ENCODE results near the gene NUP133.
A peak's percentile ranks its signal among the peaks of the same experiment; 100 is the strongest.

NUP133 gene

GRCh38 chr1:229407206-229408026, 100.7 kb downstream of the NUP133 start:
- Histone ChIP-seq H3K36me3 (ENCODE audit: control insufficient read depth in 1 of 2, insufficient read depth in 2 of 2, low read depth in 1 of 2, low read length in 2 of 2) (no peaks in the 10 kb centered on the region), H3K9me3 (ENCODE audit: control insufficient read depth, low read length) (no peaks in the 10 kb centered on the region), H2BK15ac (ENCODE audit: low read depth, poor library complexity, severe bottlenecking) (no peak overlapping the region), H3K14ac (ENCODE audit: low read length in 2 of 2) (peak overlapping the region in 1 of 2 experiments; percentile 71), H2BK120ac (ENCODE audit: low read depth, low read length) (no peak overlapping the region), H3K27ac (ENCODE audit: low read length, poor library complexity, severe bottlenecking) (no peak overlapping the region), H3K23ac (ENCODE audit: low read length in 2 of 2) (peak overlapping the region in 1 of 2 experiments; percentile 29), H2BK12ac (ENCODE audit: low read length in 2 of 2) (no peak overlapping the region), H3K4me2 (ENCODE audit: low read length, poor library complexity, severe bottlenecking) (peak overlapping the region; percentile 46), H3K4ac (ENCODE audit: low read depth in 1 of 2, low read length in 2 of 2) (no peak overlapping the region), H4K8ac (ENCODE audit: low read length) (no peak overlapping the region), H3K4me1 (ENCODE audit: control insufficient read depth, insufficient read depth, low read depth, low read length) (peaks cover 22% of the 10 kb centered on the region), H2AK5ac (ENCODE audit: low read length, severe bottlenecking) (no peak overlapping the region), H3K4me3 (ENCODE audit: insufficient read depth in 1 of 2, low read depth in 1 of 2, low read length in 2 of 2) (peak overlapping the region in 1 of 2 experiments; percentile 60), H3K9ac (ENCODE audit: low read length) (peak overlapping the region; percentile 22), H3K27me3 (ENCODE audit: control insufficient read depth in 1 of 2, insufficient read depth in 1 of 2, low read length in 2 of 2) (peaks cover 54 to 79% of the 10 kb centered on the region in 2 experiments), H2BK5ac (ENCODE audit: low read depth, low read length, poor library complexity, severe bottlenecking) (no peak overlapping the region), H2AFZ (ENCODE audit: low read depth, low read length) (no peak overlapping the region), H3K79me1 (replicated peaks; ENCODE audit: low read length, poor library complexity, severe bottlenecking) (no peaks in the 10 kb centered on the region), H4K91ac (ENCODE audit: low read length) (no peak overlapping the region), H3K18ac (ENCODE audit: low read depth in 1 of 2, low read length in 2 of 2) (peak overlapping the region in 1 of 2 experiments; percentile 23)
- WGBS = 20% methylated on average over 58 of the region's 68 CpGs
- peak; percentile 7 for DNase-seq

GRCh38 chr1:229406798-229407197, 101.3 kb downstream of the NUP133 start:
- WGBS = 16% methylated on average over 10 of the region's 10 CpGs
- H3K18ac ChIP-seq (ENCODE audit: low read depth in 1 of 2, low read length in 2 of 2) = peak overlapping the region in 1 of 2 experiments; percentile 23
- no peak overlapping the region for H2BK12ac ChIP-seq (ENCODE audit: low read length in 2 of 2)
- no peaks in the 10 kb centered on the region for H3K79me1 ChIP-seq (replicated peaks; ENCODE audit: low read length, poor library complexity, severe bottlenecking)
- H3K23ac ChIP-seq (ENCODE audit: low read length in 2 of 2) = no peak overlapping the region
- peak overlapping the region; percentile 46 for H3K4me2 ChIP-seq (ENCODE audit: low read length, poor library complexity, severe bottlenecking)
- H2AFZ ChIP-seq (ENCODE audit: low read depth, low read length) = no peak overlapping the region
- no peaks in the 10 kb centered on the region for H3K36me3 ChIP-seq (ENCODE audit: control insufficient read depth in 1 of 2, insufficient read depth in 2 of 2, low read depth in 1 of 2, low read length in 2 of 2)
- DNase-seq = no peak
- no peak overlapping the region for H3K4me3 ChIP-seq (ENCODE audit: insufficient read depth in 1 of 2, low read depth in 1 of 2, low read length in 2 of 2)
- no peak overlapping the region for H3K27ac ChIP-seq (ENCODE audit: low read length, poor library complexity, severe bottlenecking)
- no peak overlapping the region for H2BK120ac ChIP-seq (ENCODE audit: low read depth, low read length)
- peaks cover 22% of the 10 kb centered on the region for H3K4me1 ChIP-seq (ENCODE audit: control insufficient read depth, insufficient read depth, low read depth, low read length)
- no peak overlapping the region for H3K4ac ChIP-seq (ENCODE audit: low read depth in 1 of 2, low read length in 2 of 2)
- no peak overlapping the region for H3K9ac ChIP-seq (ENCODE audit: low read length)
- H2BK15ac ChIP-seq (ENCODE audit: low read depth, poor library complexity, severe bottlenecking) = no peak overlapping the region
- no peak overlapping the region for H2BK5ac ChIP-seq (ENCODE audit: low read depth, low read length, poor library complexity, severe bottlenecking)
- no peak overlapping the region for H2AK5ac ChIP-seq (ENCODE audit: low read length, severe bottlenecking)
- H3K9me3 ChIP-seq (ENCODE audit: control insufficient read depth, low read length) = no peaks in the 10 kb centered on the region
- H3K14ac ChIP-seq (ENCODE audit: low read length in 2 of 2) = no peak overlapping the region
- peaks cover 59 to 79% of the 10 kb centered on the region in 2 experiments for H3K27me3 ChIP-seq (ENCODE audit: control insufficient read depth in 1 of 2, insufficient read depth in 1 of 2, low read length in 2 of 2)
- H4K8ac ChIP-seq (ENCODE audit: low read length) = no peak overlapping the region
- no peak overlapping the region for H4K91ac ChIP-seq (ENCODE audit: low read length)

- H3K36me3 ChIP-seq (ENCODE audit: control insufficient read depth in 1 of 2, insufficient read depth in 2 of 2, low read depth in 1 of 2, low read length in 2 of 2) = no peaks in the 10 kb centered on the region
- no peaks in the 10 kb centered on the region for H3K9me3 ChIP-seq (ENCODE audit: control insufficient read depth, low read length)
- no peak overlapping the region for H2AK5ac ChIP-seq (ENCODE audit: low read length, severe bottlenecking)
- no peak for DNase-seq
- no peak overlapping the region for H3K27ac ChIP-seq (ENCODE audit: low read length, poor library complexity, severe bottlenecking)
- no peak overlapping the region for H3K14ac ChIP-seq (ENCODE audit: low read length in 2 of 2)
- peaks cover 56 to 77% of the 10 kb centered on the region in 2 experiments for H3K27me3 ChIP-seq (ENCODE audit: control insufficient read depth in 1 of 2, insufficient read depth in 1 of 2, low read length in 2 of 2)
- H3K79me1 ChIP-seq (replicated peaks; ENCODE audit: low read length, poor library complexity, severe bottlenecking) = no peaks in the 10 kb centered on the region
- no peak overlapping the region for H2BK12ac ChIP-seq (ENCODE audit: low read length in 2 of 2)
- H3K4me2 ChIP-seq (ENCODE audit: low read length, poor library complexity, severe bottlenecking) = no peak overlapping the region
- H2BK15ac ChIP-seq (ENCODE audit: low read depth, poor library complexity, severe bottlenecking) = no peak overlapping the region
- H3K9ac ChIP-seq (ENCODE audit: low read length) = no peak overlapping the region
- no peak overlapping the region for H3K4me3 ChIP-seq (ENCODE audit: insufficient read depth in 1 of 2, low read depth in 1 of 2, low read length in 2 of 2)
- no peak overlapping the region for H2BK120ac ChIP-seq (ENCODE audit: low read depth, low read length)
- no peak overlapping the region for H3K18ac ChIP-seq (ENCODE audit: low read depth in 1 of 2, low read length in 2 of 2)
- H2AFZ ChIP-seq (ENCODE audit: low read depth, low read length) = no peak overlapping the region
- no peak overlapping the region for H4K91ac ChIP-seq (ENCODE audit: low read length)
- no peak overlapping the region for H2BK5ac ChIP-seq (ENCODE audit: low read depth, low read length, poor library complexity, severe bottlenecking)
- H4K8ac ChIP-seq (ENCODE audit: low read length) = no peak overlapping the region
- H3K23ac ChIP-seq (ENCODE audit: low read length in 2 of 2) = no peak overlapping the region
- 85% methylated on average over 8 of the region's 8 CpGs for WGBS
- H3K4me1 ChIP-seq (ENCODE audit: control insufficient read depth, insufficient read depth, low read depth, low read length) = peaks cover 10% of the 10 kb centered on the region
- no peak overlapping the region for H3K4ac ChIP-seq (ENCODE audit: low read depth in 1 of 2, low read length in 2 of 2)
Observed at GRCh38 chr1:229403573-229403972, 104.6 kb downstream of the NUP133 start.

GRCh38 chr1:229402993-229403392, 105.1 kb downstream of the NUP133 start:
- H4K91ac ChIP-seq (ENCODE audit: low read length) = no peak overlapping the region
- H3K36me3 ChIP-seq (ENCODE audit: control insufficient read depth in 1 of 2, insufficient read depth in 2 of 2, low read depth in 1 of 2, low read length in 2 of 2) = no peaks in the 10 kb centered on the region
- H3K14ac ChIP-seq (ENCODE audit: low read length in 2 of 2) = no peak overlapping the region
- H3K4me2 ChIP-seq (ENCODE audit: low read length, poor library complexity, severe bottlenecking) = no peak overlapping the region
- no peak overlapping the region for H3K23ac ChIP-seq (ENCODE audit: low read length in 2 of 2)
- no peak overlapping the region for H4K8ac ChIP-seq (ENCODE audit: low read length)
- H3K9ac ChIP-seq (ENCODE audit: low read length) = no peak overlapping the region
- no peak overlapping the region for H3K4me3 ChIP-seq (ENCODE audit: insufficient read depth in 1 of 2, low read depth in 1 of 2, low read length in 2 of 2)
- no peak overlapping the region for H2AK5ac ChIP-seq (ENCODE audit: low read length, severe bottlenecking)
- H2BK120ac ChIP-seq (ENCODE audit: low read depth, low read length) = no peak overlapping the region
- 86% methylated on average over 6 of the region's 6 CpGs for WGBS
- H3K18ac ChIP-seq (ENCODE audit: low read depth in 1 of 2, low read length in 2 of 2) = no peak overlapping the region
- no peak overlapping the region for H2AFZ ChIP-seq (ENCODE audit: low read depth, low read length)
- no peaks in the 10 kb centered on the region for H3K79me1 ChIP-seq (replicated peaks; ENCODE audit: low read length, poor library complexity, severe bottlenecking)
- no peak overlapping the region for H2BK15ac ChIP-seq (ENCODE audit: low read depth, poor library complexity, severe bottlenecking)
- DNase-seq = no peak
- H2BK5ac ChIP-seq (ENCODE audit: low read depth, low read length, poor library complexity, severe bottlenecking) = no peak overlapping the region
- H2BK12ac ChIP-seq (ENCODE audit: low read length in 2 of 2) = no peak overlapping the region
- H3K4ac ChIP-seq (ENCODE audit: low read depth in 1 of 2, low read length in 2 of 2) = no peak overlapping the region
- H3K27ac ChIP-seq (ENCODE audit: low read length, poor library complexity, severe bottlenecking) = no peak overlapping the region
- H3K4me1 ChIP-seq (ENCODE audit: control insufficient read depth, insufficient read depth, low read depth, low read length) = peaks cover 10% of the 10 kb centered on the region
- no peaks in the 10 kb centered on the region for H3K9me3 ChIP-seq (ENCODE audit: control insufficient read depth, low read length)
- peaks cover 53 to 74% of the 10 kb centered on the region in 2 experiments for H3K27me3 ChIP-seq (ENCODE audit: control insufficient read depth in 1 of 2, insufficient read depth in 1 of 2, low read length in 2 of 2)
